H9 (cell line): Measurements from ENCODE around the gene NECTIN1. TPM values are rescaled to one million over a fixed set of nuclear protein-coding genes. Genes with fewer than 3 reads are reported as not detected.

Experiments used
- DNase-seq: peaks from one replicate; pipeline ENCODE4 v3.0.0-alpha.2; 2017
- H2AFZ ChIP-seq: one replicate; pipeline ENCODE4 v1.6.1; 2013; ENCODE audit warnings: mild to moderate bottlenecking, low read length, control low read depth, moderate library complexity
- H2AK5ac ChIP-seq: 2 replicates; pipeline ENCODE4 v1.6.1; 2013; ENCODE audit warnings: low read length, control low read depth, mixed read lengths; ENCODE audit not compliant: insufficient read length
- H2BK120ac ChIP-seq: one replicate; pipeline ENCODE4 v1.6.1; 2013; ENCODE audit warnings: low read depth, mild to moderate bottlenecking, low read length, control low read depth, inconsistent platforms; ENCODE audit not compliant: poor library complexity, severe bottlenecking
- H2BK12ac ChIP-seq: 2 replicates; pipeline ENCODE4 v1.6.1; 2013; ENCODE audit warnings: low read length, control low read depth, mixed read lengths, low read depth; ENCODE audit not compliant: insufficient read length
- H2BK15ac ChIP-seq: 2 replicates; pipeline ENCODE4 v1.6.1; 2013; ENCODE audit warnings: low read depth, low read length, control low read depth
- H2BK20ac ChIP-seq: one replicate; pipeline ENCODE4 v1.6.1; 2013; ENCODE audit warnings: low read depth, mild to moderate bottlenecking, low read length, control low read depth, inconsistent platforms; ENCODE audit not compliant: poor library complexity, severe bottlenecking
- H2BK5ac ChIP-seq: 2 replicates; pipeline ENCODE4 v1.6.1; 2013; ENCODE audit warnings: low read length, control low read depth, mixed read lengths; ENCODE audit not compliant: insufficient read length
- H3K14ac ChIP-seq: 2 replicates; pipeline ENCODE4 v1.6.1; 2013; ENCODE audit warnings: low read length, control low read depth; ENCODE audit not compliant: insufficient read depth
- H3K18ac ChIP-seq: 2 replicates; pipeline ENCODE4 v1.6.1; 2013; ENCODE audit warnings: low read depth, mild to moderate bottlenecking, mixed read lengths, low read length, control low read depth; ENCODE audit not compliant: insufficient read length
- H3K23ac ChIP-seq: 2 replicates; pipeline ENCODE4 v1.6.1; 2013; ENCODE audit warnings: low read length, control low read depth, mixed read lengths, low read depth; ENCODE audit not compliant: insufficient read length
- H3K23me2 ChIP-seq: 2 replicates; pipeline ENCODE4 v1.6.1; 2013; ENCODE audit warnings: low read depth, mild to moderate bottlenecking, mixed read lengths, low read length, control low read depth; ENCODE audit not compliant: insufficient read length, poor library complexity, severe bottlenecking
- H3K27ac ChIP-seq: 2 replicates; pipeline ENCODE4 v1.5.1; 2013; ENCODE audit warnings: low read length, control low read depth, mixed read lengths, low read depth; ENCODE audit not compliant: insufficient read length
- H3K27me3 ChIP-seq: 2 replicates; pipeline ENCODE4 v1.6.1; 2013; ENCODE audit warnings: low read length, control low read depth, inconsistent platforms; ENCODE audit not compliant: insufficient read depth
- H3K4ac ChIP-seq: 2 replicates; pipeline ENCODE4 v1.6.1; 2013; ENCODE audit warnings: low read depth, mild to moderate bottlenecking, control low read depth, inconsistent platforms, low read length, moderate library complexity
- H3K4me1 ChIP-seq: 2 replicates; pipeline ENCODE4 v1.6.1; 2013; ENCODE audit warnings: low read length, control low read depth, inconsistent platforms; ENCODE audit not compliant: insufficient read depth
- H3K4me2 ChIP-seq: 2 replicates; pipeline ENCODE4 v1.6.1; 2013; ENCODE audit warnings: low read length, control low read depth, mixed read lengths; ENCODE audit not compliant: insufficient read length, insufficient read depth
- H3K56ac ChIP-seq: 2 replicates; pipeline ENCODE4 v1.6.1; 2013; ENCODE audit warnings: low read depth, mild to moderate bottlenecking, mixed read lengths, low read length, control low read depth; ENCODE audit not compliant: insufficient read length
- H3K79me1 ChIP-seq: 2 replicates; pipeline ENCODE4 v1.6.1; 2013; ENCODE audit warnings: low read depth, mild to moderate bottlenecking, moderate library complexity, low read length, control low read depth, inconsistent platforms; ENCODE audit not compliant: insufficient read depth, poor library complexity, severe bottlenecking
- H3K79me2 ChIP-seq: 2 replicates; pipeline ENCODE4 v1.6.1; 2013; ENCODE audit warnings: low read length, control low read depth, inconsistent platforms; ENCODE audit not compliant: insufficient read depth
- H3K9ac ChIP-seq: 2 replicates; pipeline ENCODE4 v1.6.1; 2013; ENCODE audit warnings: low read length, control low read depth, mixed read lengths; ENCODE audit not compliant: insufficient read length; ENCODE audit errors: extremely low read depth
- H3K9me3 ChIP-seq: one replicate; pipeline ENCODE4 v1.6.1; 2013; ENCODE audit warnings: low read depth, low read length, inconsistent platforms; ENCODE audit not compliant: control insufficient read depth
- H3T11ph ChIP-seq: one replicate; pipeline ENCODE4 v1.6.1; 2013; ENCODE audit warnings: mild to moderate bottlenecking, low read length, control low read depth, inconsistent platforms
- H4K20me1 ChIP-seq: one replicate; pipeline ENCODE4 v1.6.1; 2013; ENCODE audit not compliant: control insufficient read depth, insufficient read length, insufficient read depth
- H4K5ac ChIP-seq: 2 replicates; pipeline ENCODE4 v1.6.1; 2013; ENCODE audit warnings: low read depth, mild to moderate bottlenecking, mixed read lengths, low read length, control low read depth; ENCODE audit not compliant: insufficient read length
- H4K8ac ChIP-seq: replicated peaks from 2 replicates; pipeline ENCODE4 v1.6.1; 2013; ENCODE audit warnings: low read length, control low read depth, mixed read lengths, low read depth; ENCODE audit not compliant: insufficient read length
- H4K91ac ChIP-seq: 2 replicates; pipeline ENCODE4 v1.6.1; 2013; ENCODE audit warnings: low read depth, mild to moderate bottlenecking, moderate library complexity, mixed read lengths, low read length, control low read depth; ENCODE audit not compliant: insufficient read length
- H3K27ac Mint-ChIP-seq, 3 experiments: 2 replicates in 2 of 3; 3 replicates in 1 of 3; pipeline ENCODE4 v1.8.0; 2020 to 2021; ENCODE audit warnings: mixed read lengths in 3 of 3, mild to moderate bottlenecking in 1 of 3, moderate library complexity in 1 of 3
- H3K27me3 Mint-ChIP-seq: 2 replicates; pipeline ENCODE4 v1.8.0; 2021; ENCODE audit warnings: low read depth, mild to moderate bottlenecking, moderate library complexity, mixed read lengths
- H3K36me3 Mint-ChIP-seq, 3 experiments: 2 replicates in 2 of 3; 3 replicates in 1 of 3; pipeline ENCODE4 v1.8.0; 2020 to 2021; ENCODE audit warnings: low read depth in 3 of 3, mixed read lengths in 3 of 3; ENCODE audit not compliant: insufficient read depth in 1 of 3
- H3K4me1 Mint-ChIP-seq, 2 experiments: 2 replicates each; pipeline ENCODE4 v1.8.0; 2020; ENCODE audit warnings: mixed read lengths in 2 of 2
- H3K4me3 Mint-ChIP-seq, 2 experiments: 2 replicates in 1 of 2; 3 replicates in 1 of 2; pipeline ENCODE4 v1.8.0; 2020 to 2021; ENCODE audit warnings: mild to moderate bottlenecking in 2 of 2, mixed read lengths in 2 of 2, moderate library complexity in 1 of 2
- H3K9me3 Mint-ChIP-seq, 2 experiments: 2 replicates in 1 of 2; 3 replicates in 1 of 2; pipeline ENCODE4 v1.8.0; 2020; ENCODE audit warnings: mild to moderate bottlenecking in 2 of 2, mixed read lengths in 2 of 2, moderate library complexity in 1 of 2
- CTCF ChIP-seq: fragments of 200-600 bp; sonication (generic); conservative IDR thresholded peaks from 3 replicates; pipeline ENCODE4 v1.8.0; 2021; ENCODE audit warnings: antibody characterized with exemption, mild to moderate bottlenecking
- WGBS: extraction: QIAGEN DNeasy Blood & Tissue Kit; methylation state at CpG from one replicate; pipeline ENCODE4 v1.1.7; 2013; ENCODE audit warnings: missing lambda C conversion rate, low lambda C conversion rate, mixed read lengths; ENCODE audit not compliant: insufficient read length; ENCODE audit errors: extremely low coverage; 5-methylcytosine and 5-hydroxymethylcytosine counted together
- total RNA-seq: library from RNA; stranded (reverse); gene quantifications from 2 replicates; pipeline ENCODE4 v1.2.1, GENCODE V29; 2021

NECTIN1 gene
- total RNA-seq, 1 experiment from 2014 or later, result 113 TPM

- H3K79me2 ChIP-seq, result no peaks in the 10 kb centered on the region
- H3K4me2 ChIP-seq, result no peak overlapping the region
- H4K8ac ChIP-seq, result no peak overlapping the region
- H4K20me1 ChIP-seq, result no peaks in the 10 kb centered on the region
- no peak overlapping the region for H2BK20ac ChIP-seq
- H2BK15ac ChIP-seq, result no peak overlapping the region
- H3K14ac ChIP-seq, result peak overlapping the region; percentile 59; the same call in 1 of the 2 replicates
- no peaks in the 10 kb centered on the region for H3K23me2 ChIP-seq
- H2BK120ac ChIP-seq, result no peak overlapping the region
- peaks cover 10% of the 10 kb centered on the region; the same call in 1 of the 2 replicates for H3K4me1 ChIP-seq
- Mint-ChIP-seq H3K36me3 (0 out of 7 replicates have a peak, but pooled peaks cover 0 to 1% (median 0%) of the 10 kb centered on the region in 3 experiments), H3K4me1 (peaks cover 53 to 59% of the 10 kb centered on the region in 2 experiments), H3K4me3 (peak overlapping the region in 1 of 2 experiments; percentile 9; a peak in 1 of 5 replicates), H3K27ac (no peak overlapping the region; a peak in 1 of 7 replicates), H3K9me3 (no peaks in the 10 kb centered on the region; a peak in 1 of 5 replicates), H3K27me3 (peaks cover 37% of the 10 kb centered on the region)
- peak overlapping the region; percentile 21 for H4K91ac ChIP-seq
- H3K23ac ChIP-seq, result no peak overlapping the region
- H4K5ac ChIP-seq, result no peak overlapping the region
- no peaks in the 10 kb centered on the region for H3K9me3 ChIP-seq
- H3T11ph ChIP-seq, result no peak overlapping the region
- H2AK5ac ChIP-seq, result no peak overlapping the region
- no peak overlapping the region for H2AFZ ChIP-seq
- no peak overlapping the region for H2BK12ac ChIP-seq
- no peak overlapping the region for H2BK5ac ChIP-seq
- no peak overlapping the region for H3K27ac ChIP-seq
- H3K27me3 ChIP-seq, result peaks cover 4% of the 10 kb centered on the region; the same call in 1 of the 2 replicates
- no peak for TF ChIP-seq CTCF
- H3K4ac ChIP-seq, result no peak overlapping the region; the same call in 1 of the 2 replicates
- H3K18ac ChIP-seq, result no peak overlapping the region
- no peaks in the 10 kb centered on the region for H3K79me1 ChIP-seq
- no peak for DNase-seq
- no CpG with 5 or more reads among the region's 13 CpGs for WGBS
- no peak overlapping the region for H3K56ac ChIP-seq
- H3K9ac ChIP-seq, result no peak overlapping the region
Measured at GRCh38 chr11:119617340-119617713, 111.7 kb downstream of the NECTIN1 start.
